Hypothalamus (tissue), 51 donors: ENCODE results near the gene BTN2A1.

Experiments
- DNase-seq, 51 donors: peaks; one replicate each; lab custom pipeline; 2025; lab: John Stamatoyannopoulos, UW

BTN2A1 gene

DNA sequence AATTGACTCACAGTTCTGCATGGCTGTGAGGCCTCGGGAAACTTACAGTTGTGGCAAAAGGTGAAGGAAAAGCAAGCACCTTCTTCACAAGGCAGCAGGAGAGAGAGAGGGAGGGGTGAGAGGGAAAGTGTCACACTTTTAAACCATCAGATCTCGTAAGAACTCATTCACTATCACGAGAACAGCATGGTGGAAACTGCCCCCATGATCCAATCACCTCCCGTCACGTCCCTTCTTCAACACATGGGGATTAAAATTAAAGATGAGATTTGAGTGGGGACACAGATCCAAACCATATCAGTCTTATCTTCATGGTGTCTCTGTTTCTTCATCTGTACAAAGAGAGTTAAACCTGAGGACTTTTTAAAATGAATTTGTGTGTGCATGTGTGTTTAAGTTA is 28.6 kb downstream of the BTN2A1 start:
- DNase-seq, result no peak

DNA sequence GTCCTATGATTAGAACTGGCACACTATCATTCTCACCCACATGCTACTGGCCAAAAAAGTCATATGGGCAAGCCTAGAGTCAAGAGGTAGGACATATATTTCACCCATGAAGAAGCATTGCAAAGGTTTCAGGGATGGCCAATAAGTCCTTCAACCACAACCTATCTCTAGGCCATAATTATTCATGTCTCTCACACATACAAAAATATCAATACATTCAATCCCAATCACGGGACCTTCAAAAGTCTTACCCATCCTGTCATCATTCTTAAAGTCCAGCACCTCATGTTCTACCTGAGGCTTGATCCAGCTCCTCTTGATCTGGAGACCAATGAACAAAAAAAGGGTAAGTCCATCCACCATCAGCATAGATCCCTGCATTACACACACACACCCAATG is 29.7 kb downstream of the BTN2A1 start:
- no peak for DNase-seq

DNA sequence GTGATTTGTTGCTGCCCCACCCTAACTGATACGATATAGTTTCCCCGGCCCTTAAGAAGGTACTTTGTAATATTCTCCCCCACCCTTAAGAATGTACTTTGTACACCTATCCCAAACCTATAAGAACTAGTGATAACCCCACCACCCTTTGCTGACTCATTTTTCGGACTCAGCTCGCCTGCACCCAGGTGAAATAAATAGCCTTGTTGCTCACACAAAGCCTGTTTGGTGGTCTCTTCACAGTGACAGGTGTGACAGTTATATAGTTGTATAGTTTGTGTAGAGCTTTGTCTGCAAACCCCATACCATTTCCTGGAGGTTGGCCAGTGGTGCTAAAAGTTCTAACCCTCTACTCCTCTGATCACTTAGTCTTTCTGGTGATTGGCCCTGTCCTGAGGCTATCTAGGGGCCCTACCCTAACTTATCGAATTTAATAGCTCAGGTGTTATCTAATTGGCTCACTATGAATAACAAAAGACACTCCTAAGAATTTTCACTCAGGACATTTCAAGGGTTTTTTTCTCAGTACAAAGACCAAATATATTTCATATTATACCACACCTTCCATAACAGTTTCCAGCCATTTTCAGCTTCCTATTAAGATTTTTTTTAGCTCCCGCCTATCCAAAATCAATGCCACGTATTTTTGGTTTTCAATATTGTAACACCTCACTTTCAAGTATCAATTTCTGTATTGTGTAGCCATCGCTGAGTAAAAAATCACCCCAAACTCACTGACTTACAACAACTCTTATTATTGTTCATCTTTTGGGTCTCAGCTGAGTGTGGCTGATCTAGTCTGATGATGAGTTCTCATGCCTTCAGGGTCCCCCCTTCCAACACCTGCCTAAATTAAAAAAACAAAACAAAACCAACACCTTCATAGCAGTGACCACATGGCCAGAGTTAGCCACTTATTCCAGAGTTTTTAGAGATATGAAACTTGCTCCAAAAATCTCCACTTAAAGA is 32.5 kb downstream of the BTN2A1 start:
- no peak for DNase-seq

DNA sequence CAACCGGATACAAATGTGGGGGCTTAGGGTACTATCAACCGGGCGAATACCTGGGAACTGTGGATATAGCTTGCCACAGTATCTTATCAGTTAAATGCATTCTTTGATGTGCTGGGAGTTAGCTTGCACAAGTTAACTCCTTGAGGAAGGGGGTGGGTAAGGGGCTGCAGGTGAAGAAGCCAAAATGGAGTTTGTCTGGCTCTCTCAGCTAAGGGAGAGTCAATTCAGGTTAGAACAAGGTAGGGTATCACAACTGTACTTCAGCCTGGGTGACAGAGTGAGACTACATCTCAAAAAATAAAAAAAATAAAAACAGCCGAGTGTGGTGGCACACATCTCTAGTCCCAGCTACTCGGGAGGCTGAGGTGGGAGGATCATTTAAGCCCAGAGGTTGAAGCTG is 33.8 kb downstream of the BTN2A1 start:
- no peak for DNase-seq

DNA sequence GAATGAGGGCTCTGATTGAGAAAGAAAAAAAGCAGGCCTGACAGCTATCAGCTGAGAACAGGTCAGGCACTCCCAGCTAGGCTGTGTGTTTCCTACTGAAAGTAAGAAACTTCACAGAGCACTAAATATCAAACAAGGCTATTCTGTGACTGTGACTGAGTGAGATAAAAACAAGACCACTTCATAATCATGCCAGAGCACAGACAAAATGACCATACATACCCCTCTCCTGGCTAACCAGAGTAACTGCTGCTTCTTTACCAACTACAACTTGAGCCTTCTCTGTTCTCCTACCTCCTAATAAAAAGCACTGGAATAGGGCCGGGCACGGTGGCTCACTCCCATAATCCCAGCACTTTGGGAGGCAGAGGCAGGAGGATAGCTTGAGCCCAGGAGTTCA is 35.5 kb downstream of the BTN2A1 start:
- DNase-seq, result no peak

DNA sequence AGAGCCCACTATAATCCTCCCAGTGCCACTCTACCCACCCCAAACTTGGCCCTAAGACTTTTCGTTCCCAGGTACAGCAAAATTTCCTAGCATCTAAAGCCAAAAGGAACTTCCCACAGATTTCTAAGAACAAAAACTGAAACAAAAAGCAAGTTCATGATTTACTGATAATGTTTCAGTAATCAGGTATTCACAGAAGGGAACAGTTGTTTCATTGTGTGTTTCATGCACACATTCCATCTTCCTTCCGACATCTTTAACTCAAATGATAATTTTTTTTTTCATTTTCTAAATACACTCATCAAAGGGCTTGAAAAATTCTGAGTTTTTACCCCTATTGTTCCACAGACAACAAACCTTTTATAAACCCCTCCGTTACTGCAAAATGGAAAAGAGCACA is 36.4 kb downstream of the BTN2A1 start:
- DNase-seq, result no peak

DNA sequence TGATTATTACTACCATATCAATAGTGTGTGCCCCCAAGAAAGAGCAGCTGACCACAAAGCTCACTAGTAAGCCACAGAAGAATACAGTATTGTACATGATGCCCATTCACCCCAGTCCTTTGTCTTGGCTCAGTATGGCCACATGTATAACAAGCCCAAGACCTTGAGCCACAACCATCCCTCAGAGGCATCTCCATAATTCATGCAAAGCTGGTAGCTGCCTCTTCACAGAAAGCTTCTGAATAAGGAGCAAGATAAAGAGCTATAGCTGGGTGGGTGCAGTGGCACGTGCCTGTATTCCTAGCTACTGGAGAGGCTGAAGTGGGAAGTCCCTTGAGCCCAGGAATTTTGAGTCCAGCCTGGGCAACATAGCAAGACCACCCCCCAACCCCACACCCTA is 37.5 kb downstream of the BTN2A1 start:
- DNase-seq, result no peak

DNA sequence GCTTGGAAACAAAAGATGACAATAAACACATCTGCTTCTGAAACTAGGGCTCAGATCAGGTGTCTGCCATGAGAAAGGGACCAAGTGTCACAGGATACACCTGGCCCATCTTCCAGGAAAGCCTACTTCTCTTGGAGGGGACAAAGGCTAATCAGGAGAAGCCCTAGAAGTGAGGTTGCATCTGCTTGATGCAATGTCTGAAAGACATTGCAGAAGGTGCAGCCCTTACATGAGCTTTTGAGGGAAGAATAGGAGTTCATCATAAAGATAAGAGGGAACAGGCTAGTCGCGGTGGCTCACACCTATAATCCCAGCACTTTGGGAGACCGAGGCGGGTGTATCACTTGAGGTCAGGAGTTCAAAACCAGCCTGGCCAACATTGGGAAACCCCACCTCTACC is 39.9 kb downstream of the BTN2A1 start:
- DNase-seq, result no peak

DNA sequence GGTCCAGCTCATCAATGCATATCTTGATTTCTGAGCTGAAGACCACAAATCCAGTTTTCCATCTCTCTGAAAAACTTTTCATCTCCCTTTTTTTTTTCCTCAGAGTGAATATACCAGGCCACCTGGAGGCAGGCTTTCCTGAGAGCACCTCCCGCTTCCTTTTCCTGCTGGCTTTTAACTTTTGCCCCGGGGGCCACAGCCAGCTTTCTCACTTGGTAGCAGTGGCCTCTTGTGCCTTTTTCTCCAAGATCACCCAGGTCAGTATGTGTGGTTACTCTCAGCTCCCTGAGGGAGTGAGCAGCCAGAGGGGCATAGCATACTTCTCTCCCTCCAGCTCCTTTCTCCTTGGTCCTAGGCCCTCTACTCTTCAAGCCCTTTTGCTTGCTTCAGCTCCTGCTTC is 42.3 kb downstream of the BTN2A1 start, which contains the start of gene BTN1A1:
BTN1A1 (plus strand) TSS at position 202 of the 400 bp plus-strand sequence. CDS start 984 bp downstream, outside the sequence.
- DNase-seq, result no peak

DNA sequence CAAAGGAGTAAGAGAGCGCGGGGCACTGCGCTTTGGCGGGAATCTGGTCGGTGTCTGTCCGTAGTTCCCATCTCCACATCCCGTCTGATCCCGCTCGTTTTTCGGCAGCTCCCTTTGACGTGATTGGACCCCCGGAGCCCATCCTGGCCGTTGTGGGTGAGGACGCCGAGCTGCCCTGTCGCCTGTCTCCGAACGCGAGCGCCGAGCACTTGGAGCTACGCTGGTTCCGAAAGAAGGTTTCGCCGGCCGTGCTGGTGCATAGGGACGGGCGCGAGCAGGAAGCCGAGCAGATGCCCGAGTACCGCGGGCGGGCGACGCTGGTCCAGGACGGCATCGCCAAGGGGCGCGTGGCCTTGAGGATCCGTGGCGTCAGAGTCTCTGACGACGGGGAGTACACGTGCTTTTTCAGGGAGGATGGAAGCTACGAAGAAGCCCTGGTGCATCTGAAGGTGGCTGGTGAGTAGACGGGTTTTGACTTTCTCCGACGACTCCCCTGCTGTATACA is 43.8 kb downstream of the BTN2A1 start:
- DNase-seq, result peak in 8 of 51 donors; percentile 2 to 21 (median 4)

DNA sequence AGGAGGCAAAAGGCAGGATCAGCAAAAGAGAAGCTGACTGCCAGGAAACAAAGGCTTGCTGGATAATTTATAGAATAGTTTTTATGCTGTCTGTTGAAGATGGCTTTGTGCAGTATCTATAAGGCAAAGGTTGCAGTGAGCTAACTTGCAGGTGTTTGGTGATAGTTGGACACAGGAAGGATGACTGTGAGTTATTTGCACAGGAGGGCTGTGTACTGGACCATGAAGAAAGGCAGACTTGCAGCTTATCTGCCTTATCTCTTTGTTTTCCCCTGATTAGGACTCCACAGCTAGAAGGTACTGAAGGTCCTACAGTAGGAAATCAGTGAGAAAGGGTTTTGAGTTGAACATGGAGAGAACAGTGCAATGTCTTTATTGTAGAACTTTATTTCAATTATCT is 44.4 kb downstream of the BTN2A1 start:
- DNase-seq, result no peak

DNA sequence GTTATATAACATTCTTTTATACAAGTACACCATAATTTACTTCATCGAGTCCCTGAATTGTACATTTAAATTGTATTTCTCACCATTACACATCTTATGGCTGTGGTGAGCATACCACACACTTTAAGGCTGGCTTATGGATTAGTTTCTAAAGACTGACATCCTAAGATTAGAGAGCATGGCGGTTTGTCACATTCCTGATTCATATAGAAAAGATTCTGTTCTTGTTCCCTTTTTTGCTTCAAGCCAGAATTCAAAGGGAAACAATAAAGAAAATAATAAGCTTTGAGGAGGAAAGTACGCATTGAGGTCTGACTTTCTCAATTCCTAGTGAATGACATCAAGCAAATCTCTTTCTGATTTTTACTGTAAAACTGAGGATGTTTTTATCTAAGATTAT is 44.9 kb downstream of the BTN2A1 start:
- DNase-seq, result no peak

DNA sequence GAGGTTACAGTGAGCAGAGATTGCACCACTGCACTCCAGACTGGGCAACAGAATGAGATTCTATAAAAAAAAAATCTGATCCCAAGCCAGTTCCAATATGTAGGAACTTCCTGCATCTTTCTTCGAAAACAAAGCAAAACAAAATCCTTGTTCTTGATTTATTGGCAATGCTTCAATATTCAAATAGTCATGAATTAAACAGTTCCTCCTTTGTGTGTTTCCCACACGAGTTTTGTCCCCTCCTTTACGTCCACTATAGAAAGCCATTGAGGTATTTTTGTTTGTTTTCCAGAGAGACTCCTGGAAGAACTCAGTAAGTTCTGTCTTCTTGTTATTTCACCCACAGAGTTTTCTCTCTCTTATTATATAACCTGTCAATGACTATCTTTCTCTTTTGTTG is 49.9 kb downstream of the BTN2A1 start:
- no peak for DNase-seq

DNA sequence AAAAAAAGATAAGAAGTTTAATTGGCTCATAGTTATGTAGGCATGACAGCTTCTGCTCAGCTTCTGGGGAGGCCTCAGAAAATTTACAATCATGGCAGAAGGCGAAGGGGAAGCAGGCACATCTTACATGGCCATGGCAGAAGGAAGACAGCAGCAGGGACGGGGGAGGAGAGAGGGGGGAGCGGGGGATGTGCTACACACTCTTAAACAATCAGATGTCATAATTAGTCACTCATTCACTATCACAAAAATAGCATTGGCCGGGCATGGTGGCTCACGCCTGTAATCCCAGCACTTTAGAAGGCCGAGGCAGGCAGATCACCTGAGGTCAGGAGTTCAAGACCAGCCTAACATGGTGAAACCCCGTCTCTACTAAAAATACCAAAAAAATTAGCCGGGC is 53.3 kb downstream of the BTN2A1 start:
- peak in 1 of 51 donors; percentile 1 for DNase-seq

DNA sequence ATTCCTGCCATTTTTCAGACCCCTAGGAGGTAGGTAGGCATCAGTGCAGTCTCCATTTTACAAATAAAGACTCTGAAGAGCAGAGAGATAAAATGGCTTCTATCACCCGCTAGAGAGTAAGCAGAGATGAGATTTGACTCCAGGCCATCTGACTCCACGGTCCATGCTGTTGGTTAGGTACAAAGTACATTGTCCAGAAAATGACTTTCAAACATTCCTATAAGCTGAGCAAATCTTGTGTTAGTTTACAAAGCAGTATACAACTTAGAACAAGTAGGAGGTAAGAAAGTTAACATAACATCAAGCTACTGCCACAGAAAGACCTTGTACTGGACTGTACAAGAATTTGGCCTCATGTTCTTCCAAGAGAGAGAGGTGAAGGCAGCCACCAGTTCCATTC is 57.2 kb downstream of the BTN2A1 start:
- DNase-seq, result no peak

DNA sequence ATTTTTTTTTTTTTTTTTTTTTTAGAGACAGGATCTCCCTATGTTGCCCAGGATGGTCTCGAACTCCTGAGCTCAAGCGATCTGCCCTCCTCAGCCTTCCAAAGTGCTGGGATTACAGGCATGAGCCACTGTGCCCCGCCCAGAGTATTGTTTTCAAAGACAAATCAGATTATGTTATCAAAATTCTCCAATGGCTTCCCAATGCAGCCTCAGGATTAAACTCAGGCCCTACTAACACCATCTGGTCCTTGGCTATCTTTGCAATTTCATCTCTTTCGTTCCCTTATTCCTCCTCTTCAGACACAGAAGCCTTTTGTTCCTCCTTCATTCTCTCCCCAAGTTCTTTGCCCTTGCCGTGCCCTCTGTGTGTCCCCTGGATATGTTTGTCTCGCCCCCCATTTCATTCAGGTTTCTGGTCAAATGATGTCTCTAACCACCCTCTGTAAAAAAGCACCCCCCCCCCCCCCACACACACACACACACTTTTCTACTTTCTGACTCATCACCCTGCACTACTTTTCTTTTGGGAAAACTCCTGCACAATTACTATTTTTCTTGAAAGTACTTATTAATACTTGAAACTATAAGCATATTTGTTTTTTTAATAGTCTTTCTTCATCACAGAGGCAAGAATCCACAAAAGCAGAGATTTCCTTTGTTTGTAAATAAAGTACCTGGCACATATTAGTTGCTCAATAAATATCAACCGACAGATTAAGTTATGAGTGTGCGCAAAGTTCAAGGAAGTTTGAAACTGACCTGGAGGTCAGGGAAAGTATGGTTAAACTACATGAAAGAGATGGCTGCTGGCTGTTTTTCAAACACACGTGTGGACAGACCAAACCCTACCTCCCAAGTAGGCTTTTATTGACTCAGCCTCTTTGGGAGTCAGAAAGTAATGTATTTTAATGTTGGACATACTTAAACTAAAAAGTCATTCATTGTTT is 59.0 kb downstream of the BTN2A1 start:
- DNase-seq, result no peak
